GM21526 (cell line): ENCODE results near the gene PTPRD.
"Not testable (repeated sequence)": the region's sequence is repeated elsewhere in the genome, so short reads cannot be mapped to it uniquely, and the experiment has no call there.

Source experiments
- ATAC-seq: cut with Tn5 transposase; IDR thresholded peaks from one replicate; pipeline ENCODE4 v1.9.1; 2021; ENCODE audit warnings: moderate library complexity; ENCODE audit not compliant: unreplicated experiment, low FRiP score

PTPRD gene

GRCh38 chr9:9998491-9999287 lies 614.1 kb downstream of the PTPRD start:
- ATAC-seq, result no peak

- ATAC-seq, result no peak
Measured at GRCh38 chr9:9997585-9997984, 615.2 kb downstream of the PTPRD start.

- no peak for ATAC-seq
Measured at GRCh38 chr9:9996259-9996658, 616.5 kb downstream of the PTPRD start.

GRCh38 chr9:9992936-9993335 lies 619.9 kb downstream of the PTPRD start:
- no peak for ATAC-seq

- no peak for ATAC-seq
Measured at GRCh38 chr9:9973062-9973461, 639.7 kb downstream of the PTPRD start.

GRCh38 chr9:9970514-9970913 lies 642.3 kb downstream of the PTPRD start:
- ATAC-seq, result no peak

- no peak for ATAC-seq
Measured at GRCh38 chr9:9963841-9964240, 649.0 kb downstream of the PTPRD start.

- no peak for ATAC-seq
Measured at GRCh38 chr9:9961934-9962333, 650.9 kb downstream of the PTPRD start.

GRCh38 chr9:9961487-9961886 lies 651.3 kb downstream of the PTPRD start:
- no peak for ATAC-seq

- ATAC-seq, result no peak
Measured at GRCh38 chr9:9951556-9952160, 661.1 kb downstream of the PTPRD start.

- ATAC-seq, result no peak
Measured at GRCh38 chr9:9950813-9951212, 662.0 kb downstream of the PTPRD start.

- no peak for ATAC-seq
Measured at GRCh38 chr9:9949978-9950377, 662.8 kb downstream of the PTPRD start.

- ATAC-seq, result no peak
Measured at GRCh38 chr9:9949368-9949767, 663.4 kb downstream of the PTPRD start.

GRCh38 chr9:9945966-9946365 lies 666.8 kb downstream of the PTPRD start:
- no peak for ATAC-seq

GRCh38 chr9:9942764-9943424 lies 669.9 kb downstream of the PTPRD start:
- peak; percentile 92 for ATAC-seq

- ATAC-seq, result no peak
Measured at GRCh38 chr9:9938432-9938831, 674.4 kb downstream of the PTPRD start.

- not testable (repeated sequence) for ATAC-seq
Measured at GRCh38 chr9:9931464-9931863, 681.3 kb downstream of the PTPRD start.

GRCh38 chr9:9924376-9924775 lies 688.4 kb downstream of the PTPRD start:
- ATAC-seq, result no peak

GRCh38 chr9:9921805-9922204 lies 691.0 kb downstream of the PTPRD start:
- no peak for ATAC-seq

GRCh38 chr9:9920425-9921060 lies 692.3 kb downstream of the PTPRD start:
- ATAC-seq, result no peak

- no peak for ATAC-seq
Measured at GRCh38 chr9:9919174-9919775, 693.5 kb downstream of the PTPRD start.
